Fibroblast of lung (primary cell): ENCODE data around the gene MAGEA12. TPM values are rescaled to one million over a fixed set of nuclear protein-coding genes. Genes with fewer than 3 reads are reported as not detected.

Source experiments
- polyA plus RNA-seq, 2 donors: library from polyadenylated mRNA; depleted of rRNA in 1 of 2; stranded (reverse) in 1 of 2; unstranded in 1 of 2; fragments of >200 nt; gene quantifications; 2 replicates each; pipeline ENCODE4 v1.2.1, GENCODE V29; 2011 to 2012; ENCODE audit warnings: missing spikeins in 1 of 2
- total RNA-seq: library from RNA; depleted of rRNA; stranded (reverse); fragments of >200 nt; gene quantifications from 2 replicates; pipeline ENCODE4 v1.2.1, GENCODE V29; 2014

The MAGEA12 gene
- total and polyA plus RNA-seq, 2 donors (not counting 1 experiment from before 2014, with no cell fraction given): not detected

Other genes with a start within 250 kb of the MAGEA12 start
- under 0.01 TPM in 1 of 2 replicates, not detected in the other for gene GABRQ, start 95.9 kb upstream of the MAGEA12 start, total RNA-seq
- gene GABRQ, start 95.9 kb upstream of the MAGEA12 start, polyA plus RNA-seq: 0.02 TPM in 1 of 2 replicates, not detected in the other
- not detected in 2 replicates for gene MAGEA3, start 35.0 kb upstream of the MAGEA12 start, total RNA-seq
- not detected in 2 replicates for gene MAGEA3, start 35.0 kb upstream of the MAGEA12 start, polyA plus RNA-seq
- not detected in 2 replicates for gene CSAG2, start 24.5 kb upstream of the MAGEA12 start, total RNA-seq
- not detected in 2 replicates for gene CSAG2, start 24.5 kb upstream of the MAGEA12 start, polyA plus RNA-seq
- gene MAGEA2B, start 19.1 kb upstream of the MAGEA12 start, total RNA-seq: not detected in 2 replicates
- not detected in 2 replicates for gene MAGEA2B, start 19.1 kb upstream of the MAGEA12 start, polyA plus RNA-seq
- not detected in 2 replicates for gene CSAG1, start within 50 bp of the MAGEA12 start, total RNA-seq
- gene CSAG1, start within 50 bp of the MAGEA12 start, polyA plus RNA-seq: not detected in 2 replicates
- not detected in 2 replicates for gene MAGEA2, start 20.1 kb downstream of the MAGEA12 start, total RNA-seq
- gene MAGEA2, start 20.1 kb downstream of the MAGEA12 start, polyA plus RNA-seq: not detected in 2 replicates
- gene CSAG3, start 25.5 kb downstream of the MAGEA12 start, total RNA-seq: not detected in 2 replicates
- not detected in 2 replicates for gene CSAG3, start 25.5 kb downstream of the MAGEA12 start, polyA plus RNA-seq
- gene MAGEA6, start 35.9 kb downstream of the MAGEA12 start, total RNA-seq: not detected in 2 replicates
- not detected in 2 replicates for gene MAGEA6, start 35.9 kb downstream of the MAGEA12 start, polyA plus RNA-seq
- 30.6 and 40.8 TPM in 2 replicates for gene CETN2, start 97.0 kb downstream of the MAGEA12 start, total RNA-seq
- gene CETN2, start 97.0 kb downstream of the MAGEA12 start, polyA plus RNA-seq: 72.1 and 79.7 TPM in 2 replicates
- gene NSDHL, start 97.3 kb downstream of the MAGEA12 start, total RNA-seq: 16.7 and 32.2 TPM in 2 replicates
- gene NSDHL, start 97.3 kb downstream of the MAGEA12 start, polyA plus RNA-seq: 43.5 and 48.8 TPM in 2 replicates
- 0.66 and 1.0 TPM in 2 replicates for gene ZNF185, start 164.3 kb downstream of the MAGEA12 start, total RNA-seq
- gene ZNF185, start 164.3 kb downstream of the MAGEA12 start, polyA plus RNA-seq: 2.3 and 4.2 TPM in 2 replicates